Activated CD4-positive, alpha-beta T cell treated with anti-CD3 and anti-CD28 coated beads, Interleukin-2, amount 50 U/mL, for 48 hours (primary cell): ENCODE measurements around the gene RAPGEF6.
"Not testable (repeated sequence)": the region's sequence is repeated elsewhere in the genome, so short reads cannot be mapped to it uniquely, and the experiment has no call there.

Experiments
- DNase-seq, 2 experiments: peaks; one replicate each; pipeline ENCODE4 v3.0.0-alpha.2; 2020

Gene RAPGEF6

DNA sequence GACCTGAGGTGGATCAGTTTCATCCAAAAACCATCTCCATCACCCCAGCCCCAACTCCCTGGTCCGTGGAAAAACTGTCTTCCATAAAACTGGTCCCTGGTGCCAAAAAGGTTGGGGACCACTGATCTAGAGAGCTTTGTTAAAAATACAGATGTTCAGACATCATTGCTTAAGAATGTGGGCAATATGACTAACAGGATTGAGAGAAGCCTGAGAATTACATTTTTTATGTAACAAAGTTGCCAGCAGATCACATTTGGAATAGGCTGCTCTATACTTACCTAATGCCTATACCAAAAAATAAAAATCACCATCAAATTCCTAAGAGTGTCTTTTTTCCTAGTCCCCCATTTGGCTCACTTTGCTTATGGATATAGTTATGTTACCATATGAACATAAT lies 143.3 kb downstream of the RAPGEF6 start:
- DNase-seq: no peak

DNA sequence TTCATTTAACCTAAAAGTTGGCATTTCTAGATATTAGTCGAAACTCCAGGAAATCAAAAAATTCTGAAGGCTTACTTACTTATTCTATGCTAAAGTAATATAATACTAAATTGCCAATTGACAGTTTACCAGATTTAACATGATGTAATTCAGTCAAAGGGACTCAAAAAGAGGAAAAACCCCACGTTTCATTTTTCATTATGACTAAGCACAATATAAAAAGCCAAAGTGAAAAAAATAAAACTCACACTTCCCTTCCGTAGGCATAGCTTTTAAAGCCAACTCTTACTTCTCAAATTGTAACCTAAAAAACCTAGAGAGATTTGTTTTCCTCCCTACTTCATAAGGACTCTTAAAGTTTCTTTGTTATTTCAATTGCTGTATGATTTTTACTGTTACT lies 146.6 kb downstream of the RAPGEF6 start:
- no peak for DNase-seq

DNA sequence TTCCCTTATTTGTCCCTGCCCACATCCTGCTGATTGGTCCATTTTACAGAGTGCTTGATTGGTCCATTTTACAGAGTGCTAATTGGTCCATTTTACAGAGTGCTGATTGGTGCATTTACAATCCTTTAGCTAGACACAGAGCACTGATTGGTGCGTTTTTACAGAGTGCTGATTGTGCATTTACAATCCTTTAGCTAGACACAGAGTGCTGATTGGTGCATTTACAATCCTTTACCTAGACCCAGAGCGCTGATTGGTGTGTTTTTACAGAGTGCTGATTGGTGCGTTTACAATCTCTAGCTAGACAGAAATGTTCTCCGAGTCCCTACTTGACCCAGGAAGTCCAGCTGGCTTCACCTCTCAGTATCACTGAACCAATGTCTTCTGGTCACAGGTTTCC lies 147.7 kb downstream of the RAPGEF6 start:
- DNase-seq: not testable (repeated sequence)

DNA sequence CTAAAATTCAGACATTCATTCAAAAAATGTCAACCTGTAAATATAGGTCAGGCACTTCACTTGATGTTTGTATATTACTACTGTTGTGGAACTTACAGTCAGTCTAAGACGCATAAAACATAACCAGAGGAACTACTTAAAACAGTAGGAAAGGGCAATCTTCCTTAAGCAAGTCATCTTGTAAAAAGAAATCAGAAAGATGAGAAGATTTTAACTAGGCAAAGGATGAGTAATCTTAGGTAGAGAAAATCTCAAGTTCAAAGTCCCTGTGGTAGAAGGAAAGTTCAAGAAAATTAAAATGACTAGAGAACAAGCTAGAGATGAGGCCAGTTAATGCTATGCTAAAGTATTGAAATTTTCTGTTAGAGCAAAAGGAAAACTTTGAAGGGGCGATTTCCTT lies 152.4 kb downstream of the RAPGEF6 start:
- DNase-seq: no peak

DNA sequence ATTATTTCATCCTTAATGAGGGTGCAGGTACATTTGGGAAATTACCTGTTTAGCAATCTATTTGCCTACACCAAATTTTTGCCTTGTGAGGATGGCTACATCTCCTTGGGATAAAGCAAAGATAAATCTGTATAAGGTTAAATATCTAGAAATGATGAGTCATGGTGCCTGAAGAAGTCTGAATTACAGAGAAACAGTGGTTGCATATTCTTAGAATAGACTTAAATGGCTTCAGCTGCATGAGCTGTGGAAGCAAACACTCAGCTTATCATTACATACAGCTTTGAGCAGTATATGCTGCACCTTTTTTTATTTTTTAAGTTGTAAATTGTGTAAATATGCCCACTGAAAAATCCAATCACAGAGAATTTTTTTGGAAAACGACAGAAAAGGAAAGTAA lies 153.5 kb downstream of the RAPGEF6 start:
- no peak for DNase-seq

DNA sequence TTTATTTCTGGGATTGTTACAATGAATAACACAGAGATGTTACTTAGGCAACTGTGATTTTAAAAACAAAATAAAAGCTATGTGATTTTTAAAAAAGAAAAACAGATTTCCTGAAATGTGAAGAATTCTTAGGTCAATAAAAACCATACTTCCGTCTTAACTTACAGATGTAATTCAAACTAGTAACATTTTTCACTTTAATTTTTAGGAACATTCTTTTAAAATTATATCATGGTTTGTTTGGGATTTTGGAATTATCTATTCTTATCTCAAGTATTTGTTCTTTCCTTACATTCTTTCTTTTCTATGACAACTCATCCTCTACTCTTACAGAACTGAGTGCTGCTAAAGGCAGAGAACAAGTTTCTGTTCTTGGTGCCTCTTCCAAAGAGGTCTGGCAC lies 159.5 kb downstream of the RAPGEF6 start:
- no peak for DNase-seq

DNA sequence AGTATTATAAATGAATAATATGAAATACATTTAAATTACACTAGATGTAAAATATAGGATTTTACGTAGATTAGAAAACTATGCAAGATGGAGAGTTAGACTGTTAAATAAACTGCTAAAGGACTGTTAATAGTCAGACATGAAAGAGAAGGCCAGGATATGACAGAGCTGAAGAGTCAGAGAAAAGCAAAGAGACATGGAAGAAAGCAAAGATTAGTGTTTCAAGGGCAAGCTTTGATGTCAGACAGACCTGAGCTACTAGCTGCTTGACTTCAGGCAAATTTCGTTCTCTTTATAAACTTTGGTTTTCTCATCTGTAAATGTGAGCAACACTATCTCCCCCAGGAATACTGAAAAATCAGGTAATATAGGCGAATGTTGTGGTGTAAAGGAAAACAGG lies 161.3 kb downstream of the RAPGEF6 start:
- DNase-seq: no peak

DNA sequence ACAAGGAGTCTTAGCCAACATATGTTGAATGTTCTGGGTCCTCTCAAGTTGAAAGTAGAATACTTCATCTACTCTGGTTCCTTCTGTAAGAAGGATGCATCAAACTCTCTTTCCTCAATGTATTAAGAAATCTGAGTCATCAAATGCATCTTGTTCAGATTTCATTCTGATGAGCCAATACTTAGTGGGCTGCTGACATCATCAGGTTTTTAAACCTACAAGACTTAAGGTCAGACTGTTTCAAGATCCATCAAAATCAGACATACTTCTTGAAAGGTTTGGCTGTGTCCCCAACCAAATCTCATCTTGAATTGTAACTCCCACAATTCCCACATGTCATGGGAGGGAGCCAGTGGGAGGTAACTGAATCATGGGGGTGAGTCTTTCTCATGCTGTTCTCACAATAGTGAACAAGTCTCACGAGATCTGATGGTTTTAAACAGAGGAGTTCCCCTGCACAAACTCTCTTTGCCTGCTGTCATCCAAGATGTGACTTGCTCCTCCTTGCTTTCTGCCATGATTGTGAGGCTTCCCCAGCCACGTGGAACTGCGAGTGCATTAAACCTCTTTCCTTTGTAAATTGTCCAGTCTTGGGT lies 168.8 kb downstream of the RAPGEF6 start:
- no peak for DNase-seq

DNA sequence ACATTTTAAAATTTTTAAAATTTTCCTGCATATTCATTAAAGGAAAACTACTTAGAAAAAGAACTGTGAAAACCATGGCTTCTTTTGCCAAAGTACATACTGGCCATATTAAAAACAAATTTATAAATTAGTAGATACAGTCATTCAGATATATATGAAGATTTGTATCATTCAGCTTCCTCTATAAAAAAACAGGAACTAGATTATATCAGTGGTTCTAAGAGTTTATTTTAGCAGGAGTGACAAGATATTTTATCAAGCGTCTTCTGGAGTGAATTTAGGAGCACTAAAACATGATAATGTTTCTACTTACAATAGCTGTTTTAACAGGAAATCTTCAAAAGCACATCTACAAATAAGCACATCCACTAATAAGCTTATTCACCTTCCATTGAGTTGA lies 171.4 kb downstream of the RAPGEF6 start:
- DNase-seq: no peak

DNA sequence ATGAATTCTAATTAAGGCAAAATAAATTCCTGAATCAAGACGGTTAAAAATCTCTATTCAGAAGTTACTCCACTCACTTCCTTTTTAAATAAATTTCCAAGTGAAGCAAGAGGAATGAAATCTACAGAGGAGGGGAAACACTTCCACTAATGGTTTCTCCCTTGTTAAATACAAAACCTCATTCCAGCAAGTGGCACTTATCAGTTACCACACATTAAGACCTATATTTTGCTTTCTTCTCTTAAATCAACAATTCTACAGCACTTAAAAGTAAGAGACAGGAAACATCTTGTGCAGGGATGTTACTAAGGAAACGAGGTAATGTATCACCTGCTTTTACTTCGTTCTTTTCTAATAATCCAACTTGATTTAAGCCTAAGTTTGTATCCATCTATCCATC lies 172.6 kb downstream of the RAPGEF6 start:
- no peak for DNase-seq

DNA sequence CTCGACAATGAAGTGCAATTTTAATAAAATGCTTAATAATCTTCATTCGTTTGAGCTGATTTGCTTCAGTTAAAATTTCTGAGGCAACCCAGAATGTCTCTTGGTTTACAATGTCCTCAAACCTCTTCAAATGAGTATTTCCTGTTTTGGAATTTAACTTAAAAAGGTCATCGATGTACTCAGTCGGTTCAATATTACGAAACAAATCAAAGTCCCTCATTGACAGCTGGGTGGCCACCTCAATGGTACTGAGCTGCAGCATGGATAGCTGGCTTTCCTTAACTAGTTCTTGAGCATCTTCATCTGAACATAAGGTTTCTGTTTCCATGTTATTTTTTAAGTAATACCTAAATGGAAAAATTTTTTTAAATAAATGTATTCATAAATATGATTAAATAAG lies 173.3 kb downstream of the RAPGEF6 start:
- DNase-seq: no peak

DNA sequence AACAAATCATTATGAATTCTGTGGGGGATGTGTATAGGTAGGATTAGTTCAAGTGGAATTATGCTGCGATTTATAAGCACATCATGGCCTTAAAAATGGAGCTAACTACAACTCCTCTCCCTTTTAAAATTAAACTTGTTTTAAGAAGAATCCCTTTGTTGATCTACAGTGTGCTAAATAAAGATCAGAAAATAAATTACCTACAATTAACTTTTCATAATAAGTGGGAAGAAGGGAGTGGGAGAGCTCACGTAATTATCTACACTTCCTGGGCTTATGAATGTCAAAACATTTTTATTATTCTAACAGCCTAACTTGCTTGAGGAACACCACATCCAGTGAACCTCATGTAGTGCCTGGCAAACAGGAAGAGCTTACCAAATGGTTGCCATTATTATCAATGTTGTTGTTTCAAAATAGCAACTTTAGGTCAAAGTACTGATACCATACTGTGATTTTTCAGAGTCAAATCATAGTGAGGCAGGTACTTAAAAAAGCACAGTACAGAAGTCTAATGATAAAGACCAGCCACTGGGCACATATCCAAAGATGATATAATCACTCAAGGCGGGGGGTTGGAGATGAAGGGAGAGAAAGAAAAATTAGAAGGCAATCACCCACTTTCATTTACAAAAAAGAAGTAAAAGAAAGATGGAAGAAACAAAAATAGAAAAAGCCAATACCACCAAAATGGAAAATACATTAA lies 174.0 kb downstream of the RAPGEF6 start:
- DNase-seq: no peak

DNA sequence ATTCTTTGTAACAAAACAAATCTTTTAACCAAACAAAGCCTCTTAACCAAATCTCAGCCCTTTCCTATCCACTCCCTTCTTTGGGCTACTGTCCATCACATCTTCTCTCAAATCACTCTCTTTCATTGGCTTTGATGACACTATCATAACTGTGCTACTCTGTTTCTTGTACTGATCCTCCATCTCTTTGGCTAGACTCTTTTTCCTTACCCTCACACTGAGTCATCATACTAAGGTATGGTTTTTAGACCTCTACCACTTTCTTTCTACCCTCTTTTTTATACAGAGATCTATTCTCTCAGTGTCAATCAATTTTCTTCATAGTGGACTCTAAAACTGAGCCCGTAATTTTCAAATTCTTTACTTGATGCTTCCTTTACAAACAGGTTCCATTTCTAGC lies 174.9 kb downstream of the RAPGEF6 start:
- no peak for DNase-seq

DNA sequence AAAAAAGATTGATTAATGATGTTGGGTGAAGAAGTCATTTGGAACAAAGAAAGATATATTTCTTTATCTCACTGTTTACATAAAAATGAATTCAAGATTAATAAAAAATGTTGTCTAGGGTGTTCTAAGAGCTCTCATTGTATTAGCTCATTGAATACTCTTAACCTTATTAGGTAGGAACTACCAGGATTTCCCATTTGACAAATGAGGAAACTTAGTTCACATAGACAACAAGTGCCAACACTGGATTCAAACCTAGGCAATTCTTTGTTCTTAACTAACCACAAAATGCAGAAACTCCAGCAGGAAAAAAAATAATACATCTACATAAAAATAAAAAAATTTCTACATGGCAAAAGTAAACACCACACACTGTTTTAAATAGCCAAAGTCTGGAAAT lies 175.8 kb downstream of the RAPGEF6 start:
- no peak for DNase-seq

DNA sequence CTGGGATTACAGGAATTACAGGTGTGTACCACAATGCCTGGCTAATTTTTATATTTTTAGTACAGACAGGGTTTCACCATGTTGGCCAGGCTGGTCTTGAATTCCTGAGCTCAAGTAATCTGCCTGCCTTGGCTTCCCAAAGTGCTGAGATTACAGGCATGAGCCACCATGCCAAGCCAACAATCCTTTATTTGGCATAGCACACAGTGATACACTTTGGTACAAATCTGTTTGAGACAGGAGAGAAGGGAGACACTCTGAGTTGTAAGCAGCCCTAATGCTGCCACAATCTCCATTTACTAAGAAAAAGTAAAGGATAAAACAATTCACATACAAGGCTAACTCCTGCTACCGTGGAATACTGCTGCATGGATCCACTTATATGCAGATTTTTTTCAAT lies 177.8 kb downstream of the RAPGEF6 start:
- no peak for DNase-seq

DNA sequence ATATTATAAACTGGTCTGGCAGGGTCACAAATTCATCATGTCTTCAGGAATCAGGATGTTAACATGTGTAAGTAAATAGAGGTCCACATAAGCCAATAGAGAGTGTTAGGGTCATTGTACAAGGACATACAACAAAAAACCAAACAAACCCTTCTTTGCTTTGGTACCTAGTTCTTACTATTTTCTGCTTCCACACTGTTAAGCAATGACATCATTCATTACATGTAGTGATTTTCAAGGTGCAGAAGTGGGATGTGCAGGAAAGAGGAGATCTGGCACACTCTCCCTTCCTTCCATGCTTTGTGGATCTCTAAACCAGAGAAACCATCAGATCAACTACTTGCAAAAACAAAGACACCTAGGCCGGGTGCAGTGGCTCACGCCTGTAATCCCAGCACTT lies 184.1 kb downstream of the RAPGEF6 start:
- DNase-seq: no peak

DNA sequence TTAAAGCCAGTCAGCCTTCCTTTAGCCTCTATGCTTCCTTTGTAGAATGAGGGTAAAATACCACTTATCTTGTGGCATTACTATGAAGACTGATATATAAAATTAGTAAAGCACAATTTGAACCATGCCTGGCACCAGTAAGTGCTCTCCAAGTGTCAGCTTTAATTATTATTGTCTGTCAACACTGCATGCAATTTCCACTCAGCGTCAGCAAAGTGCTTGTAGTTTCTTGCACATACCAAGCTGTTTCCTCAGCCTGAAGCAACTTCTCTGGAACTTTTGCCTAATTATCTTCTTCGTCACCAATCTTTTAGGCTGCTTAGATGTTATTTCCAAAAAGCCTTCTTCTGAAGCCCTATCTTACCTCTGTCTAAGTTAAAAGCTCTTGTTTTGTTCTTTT lies 193.8 kb downstream of the RAPGEF6 start:
- no peak for DNase-seq

DNA sequence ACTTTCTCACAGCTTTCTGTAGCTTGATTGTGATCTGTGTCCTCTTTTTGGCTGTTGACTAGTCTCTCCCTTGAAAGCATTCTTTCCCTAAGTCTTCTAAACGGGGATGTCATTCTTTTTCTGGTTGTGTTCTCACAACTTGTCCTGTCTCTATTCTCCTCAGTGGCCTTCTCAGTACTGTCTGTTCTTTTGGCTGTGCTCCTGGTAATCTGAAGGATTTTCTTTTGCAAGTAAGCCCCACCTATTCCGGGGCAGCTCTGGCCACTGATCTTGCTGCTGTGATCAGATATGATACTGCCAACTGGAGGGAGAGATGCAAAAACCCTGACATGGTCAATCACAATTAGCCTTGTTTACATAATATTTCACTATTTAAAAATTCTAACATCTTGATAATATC lies 198.9 kb downstream of the RAPGEF6 start:
- DNase-seq: no peak

DNA sequence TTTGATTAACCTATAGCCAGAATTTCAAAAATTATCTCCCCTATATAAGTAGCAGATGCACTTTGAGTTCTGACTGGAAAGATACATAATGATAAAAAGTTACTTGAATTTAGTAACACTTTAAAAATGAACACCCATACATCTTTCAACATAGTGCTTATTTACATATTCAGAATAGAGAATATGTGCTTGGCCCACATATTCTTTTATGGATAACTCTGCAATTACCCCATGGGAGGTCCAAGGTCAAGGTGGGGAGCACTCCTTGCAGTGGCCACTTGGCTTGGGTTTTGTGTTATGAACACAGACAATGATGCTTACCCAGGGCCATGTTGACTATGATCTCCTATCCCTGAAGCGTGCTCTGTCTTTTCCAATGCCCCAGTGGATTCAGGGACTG lies 201.9 kb downstream of the RAPGEF6 start:
- no peak for DNase-seq

DNA sequence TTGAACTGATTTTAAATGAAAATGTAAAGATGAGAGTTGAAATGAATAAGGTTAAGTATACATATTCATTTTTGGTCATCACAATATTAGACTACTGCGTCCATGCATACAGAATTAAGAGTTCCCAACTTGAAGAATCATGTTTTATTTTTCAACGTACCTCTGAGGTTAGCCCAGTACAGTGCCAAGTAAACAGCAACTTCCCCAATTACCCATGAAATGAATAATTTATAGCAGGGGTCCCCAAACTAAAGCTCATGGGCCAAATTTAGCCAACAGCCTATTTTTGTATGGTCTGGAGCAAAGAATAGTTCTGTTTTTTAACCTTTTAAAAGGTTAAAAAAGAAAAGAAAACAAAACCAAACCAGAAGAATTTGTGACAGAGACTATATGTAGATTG lies 203.2 kb downstream of the RAPGEF6 start:
- no peak for DNase-seq

DNA sequence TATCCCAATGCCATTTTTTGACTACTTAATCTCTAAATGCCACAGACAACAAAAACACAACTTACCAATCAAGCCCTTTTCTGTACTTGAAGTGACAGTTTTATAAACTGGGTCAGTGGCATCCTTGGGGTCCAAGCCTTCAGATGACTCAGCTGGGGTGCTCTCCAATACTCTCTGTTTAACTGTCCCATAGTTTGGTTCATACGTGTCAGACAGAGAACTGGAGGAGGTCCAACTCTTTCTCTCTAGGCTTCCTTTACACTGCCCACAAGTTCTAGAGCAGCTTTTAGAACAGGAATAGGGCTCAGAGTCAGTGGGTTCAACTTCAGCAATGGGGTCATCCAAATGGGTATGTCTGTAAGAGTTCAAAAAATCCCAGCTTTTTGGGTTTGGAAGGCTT lies 204.2 kb downstream of the RAPGEF6 start:
- no peak for DNase-seq

DNA sequence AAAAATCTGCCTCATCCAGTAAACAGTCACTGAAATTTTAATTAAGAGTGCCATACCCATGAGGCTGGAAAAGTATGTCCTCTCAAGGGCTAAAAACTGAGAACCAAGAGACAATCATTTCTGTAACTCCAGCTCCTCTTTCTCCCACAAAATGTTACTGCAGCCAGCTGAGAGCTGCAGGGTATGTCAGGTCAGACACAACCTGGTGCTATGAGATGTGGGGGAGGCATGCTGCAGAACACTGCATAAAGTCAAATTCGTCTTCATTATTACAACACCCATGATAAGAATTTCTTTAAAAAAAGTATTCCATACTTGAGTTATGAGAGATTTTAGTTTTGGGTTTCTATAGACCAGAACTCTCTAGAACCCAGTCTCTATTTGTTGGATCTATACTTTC lies 209.0 kb downstream of the RAPGEF6 start:
- DNase-seq: no peak

DNA sequence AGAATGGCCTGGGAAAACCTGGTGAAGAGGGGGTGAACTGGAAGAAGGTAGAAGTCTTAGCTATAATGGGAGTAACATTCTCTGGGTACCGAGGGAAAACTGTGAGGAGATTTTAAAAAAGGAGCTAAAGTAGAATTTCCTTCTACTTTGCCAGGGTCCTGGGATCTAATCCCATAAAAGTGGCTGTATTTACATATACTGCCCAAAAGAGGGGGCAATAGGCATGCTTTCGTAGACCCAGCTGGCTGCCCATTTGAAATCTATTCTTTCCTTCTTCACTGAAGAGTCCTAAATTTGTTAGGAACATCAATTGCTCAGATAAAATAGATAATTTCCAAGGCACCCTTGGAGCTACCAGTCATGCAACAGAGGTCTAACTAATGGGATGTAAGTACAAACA lies 212.0 kb downstream of the RAPGEF6 start:
- no peak for DNase-seq

DNA sequence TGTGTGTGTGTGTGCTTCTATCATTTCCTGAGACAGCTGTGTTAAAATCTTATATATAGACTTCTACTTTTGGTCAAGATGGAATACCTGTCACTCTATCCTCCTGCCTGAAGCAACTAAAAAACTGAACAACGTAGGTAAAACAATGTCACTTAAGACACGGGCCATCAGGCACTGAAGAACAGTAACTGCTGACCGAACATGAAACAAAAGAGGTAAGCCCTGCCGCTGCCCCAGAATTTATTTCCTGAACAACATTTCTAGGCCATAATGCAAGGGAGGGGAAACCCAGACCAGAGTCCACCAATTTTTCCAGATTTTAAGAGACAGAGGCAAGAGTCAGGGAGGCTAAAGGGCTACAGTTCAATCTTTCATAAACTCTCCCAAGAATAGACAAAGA lies 215.2 kb downstream of the RAPGEF6 start:
- no peak for DNase-seq

DNA sequence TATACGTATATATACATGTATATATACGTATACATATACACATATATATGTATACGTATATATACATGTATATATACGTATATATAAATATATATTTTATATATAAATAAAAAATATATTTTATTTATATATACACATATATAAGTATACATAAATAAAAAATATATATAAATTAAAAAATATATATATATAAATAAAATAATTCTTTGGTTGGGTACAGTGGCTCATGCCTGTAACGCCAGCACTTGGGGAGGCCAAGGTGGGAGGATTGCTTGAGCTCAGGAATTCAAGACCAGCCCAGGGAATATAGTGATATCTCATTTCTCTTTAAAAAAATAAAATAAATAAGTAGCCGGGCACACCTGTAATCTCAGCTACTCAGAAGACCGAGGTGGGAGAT lies 216.2 kb downstream of the RAPGEF6 start:
- DNase-seq: no peak
